ENCODE results near the gene TBC1D12.
A peak's percentile ranks its signal among the peaks of the same experiment; 100 is the strongest.

TBC1D12 gene

DNA sequence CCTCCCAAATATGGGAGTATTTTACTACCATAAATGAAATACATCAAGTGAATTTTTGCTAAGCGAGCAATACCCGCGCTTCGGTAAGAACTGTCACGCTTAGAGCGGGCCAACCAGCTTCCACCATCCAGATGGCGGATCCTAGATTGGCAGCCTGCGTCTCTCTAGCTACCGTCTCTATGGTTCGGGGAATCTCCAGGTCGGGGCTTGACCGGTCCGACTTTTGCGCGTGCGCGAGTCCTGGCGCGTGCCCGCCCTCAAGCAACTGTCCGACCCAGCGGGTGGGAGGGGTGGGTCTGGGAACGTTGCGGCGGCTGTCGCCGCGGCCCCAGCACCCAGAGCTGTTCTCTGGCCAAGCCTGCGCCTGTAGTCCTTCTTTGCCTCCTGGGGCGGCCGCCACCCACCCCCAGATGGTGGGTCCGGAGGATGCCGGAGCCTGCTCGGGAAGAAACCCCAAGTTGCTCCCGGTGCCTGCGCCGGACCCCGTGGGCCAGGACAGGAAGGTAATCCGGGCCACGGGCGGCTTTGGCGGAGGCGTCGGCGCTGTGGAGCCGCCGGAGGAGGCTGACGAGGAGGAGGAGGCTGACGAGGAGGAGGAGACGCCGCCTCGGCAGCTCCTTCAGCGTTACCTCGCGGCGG is at the start of gene TBC1D12:
Gene TBC1D12, plus strand, starts transcription at position 338 of the 639 bp plus-strand sequence. Its CDS starts 73 bp downstream, at position 411.
- Mint-ChIP-seq H3K9me3 (no peaks in the 10 kb centered on the region), H3K36me3 (no peaks in the 10 kb centered on the region), H3K4me3 (peak within 1 kb of the TSS; percentile 72), H3K4me1 (peaks cover 7% of the 10 kb centered on the region), H3K27ac (no peak within 1 kb of the TSS), H3K27me3 (peaks cover 75% of the 10 kb centered on the region)
- DNase-seq, result peak; percentile 48
- CTCF ChIA-PET, result no interaction called here

DNA sequence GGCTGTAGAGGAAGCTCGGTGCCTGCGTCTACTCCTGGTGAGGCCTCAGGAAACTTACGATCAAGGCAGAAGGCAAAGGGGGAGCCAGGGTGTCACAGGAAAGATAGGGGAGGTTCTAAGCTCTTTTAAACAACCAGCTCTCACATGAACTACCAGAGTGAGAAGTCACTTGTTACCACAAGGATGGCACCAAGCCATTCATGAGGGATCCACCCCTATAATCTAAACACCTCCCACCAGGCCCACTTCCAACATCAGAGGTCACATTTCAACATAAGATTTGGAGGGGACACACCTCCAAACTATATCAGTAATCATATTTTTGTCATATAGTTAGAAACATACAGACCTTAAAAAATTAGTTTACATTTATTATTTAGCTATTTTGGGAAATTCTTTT is 49.0 kb upstream of the TBC1D12 start:
- peaks cover 7% of the 10 kb centered on the region for H3K4me1 Mint-ChIP-seq
- H3K9me3 Mint-ChIP-seq, result no peaks in the 10 kb centered on the region
- no peak for DNase-seq
- H3K4me3 Mint-ChIP-seq, result no peak overlapping the region
- peaks cover 40% of the 10 kb centered on the region for H3K36me3 Mint-ChIP-seq
- H3K27ac Mint-ChIP-seq, result no peak overlapping the region
- CTCF ChIA-PET, result interaction anchor here (0.7 kb wide), 1 partner anchor 1152 kb away, joined by 3 read pairs; no protein-coding TSS in a partner anchor
- H3K27me3 Mint-ChIP-seq, result no peaks in the 10 kb centered on the region

DNA sequence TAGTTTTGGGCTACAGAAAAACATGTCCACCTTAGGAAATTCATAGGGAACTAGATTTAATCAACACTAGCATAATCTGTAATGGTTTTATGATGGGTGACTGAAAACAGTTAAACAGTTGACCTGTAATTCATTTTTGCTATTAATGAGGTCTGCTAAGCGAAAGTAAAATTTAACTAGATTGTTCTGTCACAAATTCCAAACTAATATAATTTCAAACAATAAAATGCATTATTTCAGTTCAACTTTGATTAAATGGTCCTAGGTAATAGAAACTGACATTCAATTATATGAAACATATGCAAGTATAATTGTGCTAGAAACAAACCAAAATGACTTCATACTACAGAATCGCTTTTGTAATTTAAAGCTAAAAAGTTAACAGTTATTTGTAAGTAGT is 46.5 kb upstream of the TBC1D12 start:
- H3K27ac Mint-ChIP-seq, result no peak overlapping the region
- DNase-seq, result no peak
- no peaks in the 10 kb centered on the region for H3K27me3 Mint-ChIP-seq
- H3K4me3 Mint-ChIP-seq, result no peak overlapping the region
- peaks cover 20% of the 10 kb centered on the region for H3K4me1 Mint-ChIP-seq
- peaks cover 45% of the 10 kb centered on the region for H3K36me3 Mint-ChIP-seq
- CTCF ChIA-PET, result no interaction called here
- no peaks in the 10 kb centered on the region for H3K9me3 Mint-ChIP-seq

DNA sequence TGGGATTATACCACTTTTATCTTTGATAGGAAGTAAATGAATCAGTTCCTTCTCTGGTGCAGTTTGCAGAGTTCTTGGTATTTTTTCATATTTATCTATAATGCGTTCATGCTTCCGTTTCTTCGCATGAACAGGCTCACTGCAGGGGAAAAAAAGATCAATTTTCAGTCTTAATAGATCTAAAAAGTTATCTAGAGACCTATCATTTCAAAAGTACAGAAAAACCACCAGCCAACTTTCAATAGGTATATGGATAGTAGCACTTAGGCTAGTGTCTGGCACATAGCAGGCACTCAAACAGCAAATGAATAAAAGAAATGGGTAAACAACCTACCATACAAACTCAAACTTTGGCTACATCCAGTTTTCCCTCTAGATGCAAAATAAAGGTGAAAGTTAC is 45.1 kb upstream of the TBC1D12 start:
- peaks cover 44% of the 10 kb centered on the region for H3K36me3 Mint-ChIP-seq
- no peak overlapping the region for H3K27ac Mint-ChIP-seq
- H3K4me3 Mint-ChIP-seq, result no peak overlapping the region
- CTCF ChIA-PET, result no interaction called here
- no peaks in the 10 kb centered on the region for H3K27me3 Mint-ChIP-seq
- peaks cover 32% of the 10 kb centered on the region for H3K4me1 Mint-ChIP-seq
- no peak for DNase-seq
- no peaks in the 10 kb centered on the region for H3K9me3 Mint-ChIP-seq

DNA sequence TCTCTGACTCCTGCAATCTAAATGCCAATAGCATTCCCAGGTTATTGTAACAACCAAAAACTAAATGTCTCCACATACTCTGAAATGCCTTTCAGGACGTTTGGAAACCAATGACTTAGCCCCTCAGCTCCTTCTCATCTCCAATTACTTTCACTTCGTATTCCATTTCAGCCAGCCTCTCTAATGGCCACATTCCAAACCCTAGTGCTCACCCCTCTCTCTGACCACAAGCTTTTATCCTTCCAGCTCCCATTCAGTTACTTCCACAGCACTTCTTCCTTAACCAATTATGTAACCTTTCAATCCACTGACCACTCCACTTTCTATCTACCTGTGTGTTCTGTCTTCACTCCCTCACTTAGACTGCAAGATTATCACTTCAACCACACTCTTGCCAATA is 43.9 kb upstream of the TBC1D12 start:
- CTCF ChIA-PET, result no interaction called here
- DNase-seq, result no peak
- H3K36me3 Mint-ChIP-seq, result peaks cover 43% of the 10 kb centered on the region

DNA sequence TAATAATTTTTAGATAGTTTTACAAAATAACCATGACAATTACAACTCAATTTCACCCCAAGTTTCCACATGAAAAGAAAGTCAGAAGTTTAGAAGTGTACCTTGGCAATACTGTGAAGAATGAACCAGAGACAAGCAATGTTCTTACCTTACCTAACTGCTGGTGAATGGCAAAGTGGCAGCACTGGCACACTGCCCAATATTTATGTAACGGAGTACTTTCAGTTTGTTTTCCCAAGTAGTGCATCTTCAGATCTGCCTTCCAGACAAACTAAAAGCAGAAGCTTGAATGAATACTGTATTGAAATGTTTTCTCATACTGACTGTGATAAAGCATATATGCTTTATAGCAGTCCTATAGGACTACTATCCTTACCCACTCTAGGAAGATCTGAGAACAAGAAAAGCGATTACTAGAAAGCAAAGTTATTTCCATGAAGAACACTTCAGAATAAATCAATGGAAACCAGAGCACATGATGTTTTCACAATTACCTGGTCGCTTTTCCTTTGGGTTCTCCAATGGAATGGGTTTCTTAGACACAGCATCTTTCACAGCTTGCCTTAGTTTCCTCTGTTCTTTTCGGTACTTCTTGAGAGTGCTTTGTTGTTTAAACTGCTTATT is 41.1 kb upstream of the TBC1D12 start:
- Mint-ChIP-seq H3K4me3 (peak overlapping the region; percentile 92), H3K27me3 (peaks cover 21% of the 10 kb centered on the region), H3K4me1 (peaks cover 45% of the 10 kb centered on the region), H3K9me3 (no peaks in the 10 kb centered on the region), H3K36me3 (peaks cover 38% of the 10 kb centered on the region), H3K27ac (no peak overlapping the region)
- no peak for DNase-seq
- CTCF ChIA-PET, result interaction anchor here (0.6 to 1.1 kb wide), 2 partner anchors 41 to 43 kb away, joined by 3 to 6 read pairs; no protein-coding TSS in a partner anchor

More for the DNA sequence above, 43.9 kb upstream of the TBC1D12 start:
- Mint-ChIP-seq H3K9me3 (no peaks in the 10 kb centered on the region), H3K27me3 (no peaks in the 10 kb centered on the region), H3K27ac (peak overlapping the region; percentile 20), H3K4me3 (no peak overlapping the region), H3K4me1 (peaks cover 42% of the 10 kb centered on the region)

DNA sequence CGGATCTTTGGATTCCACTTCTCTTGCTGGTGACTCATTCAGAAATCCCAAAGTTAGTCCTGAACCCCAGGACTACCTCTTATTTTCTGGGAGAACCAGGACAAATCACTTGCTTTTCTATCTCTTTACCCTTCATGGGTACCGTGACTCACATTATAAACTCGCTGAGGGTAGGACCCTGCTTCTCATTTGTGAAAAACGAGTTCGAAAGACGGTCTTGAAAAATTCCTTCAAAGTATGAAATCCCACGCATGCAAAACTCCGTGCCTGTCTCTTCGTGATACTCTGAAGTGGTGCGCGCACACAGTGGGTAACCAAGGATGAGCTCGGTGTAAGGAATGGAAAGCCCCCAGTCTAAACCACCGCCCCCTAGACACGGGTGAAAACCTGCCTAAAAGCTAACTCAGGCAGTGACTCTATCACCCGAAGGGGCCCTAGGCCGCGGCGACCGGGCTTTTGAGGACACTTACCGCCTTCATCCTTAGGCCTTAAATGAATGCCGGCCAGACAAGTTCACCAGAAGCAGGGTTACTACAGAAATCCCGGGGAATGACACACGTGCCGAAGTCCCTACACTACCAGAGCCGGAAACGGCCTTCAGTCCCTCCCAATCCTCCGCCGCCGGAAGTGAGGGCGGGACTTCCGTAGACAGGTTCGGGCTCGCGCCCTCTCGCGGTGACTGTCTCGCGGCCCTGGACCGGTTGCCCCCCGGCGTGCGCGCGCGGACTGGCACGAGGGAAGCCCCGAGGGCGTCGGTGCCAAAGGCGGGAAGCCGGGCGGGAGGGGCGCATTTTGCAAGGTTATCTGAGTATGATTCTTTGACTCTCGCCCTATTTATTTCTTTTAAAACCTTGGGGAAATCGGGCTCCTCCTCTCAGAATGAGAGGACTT is 39.7 kb upstream of the TBC1D12 start, which contains the start of gene NOC3L:
Gene NOC3L, minus strand, starts transcription at position 580 of the 891 bp plus-strand sequence. Its CDS starts 101 bp downstream, at position 479.
- DNase-seq, result peak; percentile 96
- peaks cover 41% of the 10 kb centered on the region for H3K4me1 Mint-ChIP-seq
- no peaks in the 10 kb centered on the region for H3K9me3 Mint-ChIP-seq
- H3K4me3 Mint-ChIP-seq, result peak within 1 kb of the TSS; percentile 92
- peaks cover 21% of the 10 kb centered on the region for H3K27me3 Mint-ChIP-seq
- peaks cover 26% of the 10 kb centered on the region for H3K36me3 Mint-ChIP-seq
- CTCF ChIA-PET, result interaction anchor here (1.0 to 1.1 kb wide), 3 partner anchors 8 to 44 kb away, joined by 3 to 6 read pairs (median 4); no protein-coding TSS in a partner anchor
- H3K27ac Mint-ChIP-seq, result peak within 1 kb of the TSS; percentile 86

DNA sequence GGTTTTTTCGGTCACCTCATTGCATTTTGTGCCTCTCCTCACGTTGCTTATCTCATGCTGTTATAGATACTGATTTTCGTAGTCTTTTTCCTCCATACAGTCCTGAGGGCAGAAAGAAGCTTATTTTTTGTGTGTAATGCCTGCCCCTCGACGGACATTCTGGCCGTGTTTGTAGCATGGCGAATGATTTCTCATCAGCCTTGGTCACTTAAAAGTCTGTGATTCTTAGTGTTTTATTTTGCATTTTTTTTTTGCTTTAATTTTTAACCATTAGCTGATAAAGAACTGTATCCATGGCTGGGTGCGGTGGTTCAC is 39.1 kb upstream of the TBC1D12 start:
- no peak for DNase-seq
- H3K27ac Mint-ChIP-seq, result peak overlapping the region; percentile 50
- H3K4me3 Mint-ChIP-seq, result peak overlapping the region; percentile 92
- H3K36me3 Mint-ChIP-seq, result peaks cover 21% of the 10 kb centered on the region
- H3K9me3 Mint-ChIP-seq, result no peaks in the 10 kb centered on the region
- CTCF ChIA-PET, result interaction anchor here (1.0 kb wide), 2 partner anchors 9 to 40 kb away, joined by 3 to 4 read pairs; no protein-coding TSS in a partner anchor
- H3K27me3 Mint-ChIP-seq, result peaks cover 21% of the 10 kb centered on the region
- peaks cover 38% of the 10 kb centered on the region for H3K4me1 Mint-ChIP-seq

DNA sequence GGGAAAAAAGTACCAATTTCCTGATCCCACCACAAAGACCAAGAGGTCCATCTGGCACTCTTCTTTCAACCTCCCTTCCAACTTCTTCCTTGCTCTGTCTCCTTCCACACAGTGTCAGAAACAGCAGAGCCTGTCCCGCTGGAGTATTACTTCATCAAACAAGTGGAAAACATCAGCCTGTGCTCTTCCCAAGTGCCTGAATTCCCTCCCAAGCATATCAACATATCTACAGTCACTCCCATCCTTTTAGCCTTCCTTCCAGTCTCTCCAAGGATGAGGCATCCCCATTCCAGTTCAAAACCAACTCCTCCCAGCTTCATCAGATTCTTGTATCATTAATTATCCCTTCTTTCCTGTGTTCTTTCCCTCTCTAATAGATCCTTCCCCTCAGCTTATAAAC is 37.9 kb upstream of the TBC1D12 start:
- DNase-seq, result no peak
- H3K27me3 Mint-ChIP-seq, result peaks cover 24% of the 10 kb centered on the region
- H3K36me3 Mint-ChIP-seq, result peaks cover 12% of the 10 kb centered on the region
- peak overlapping the region; percentile 54 for H3K4me3 Mint-ChIP-seq
- H3K27ac Mint-ChIP-seq, result no peak overlapping the region
- H3K9me3 Mint-ChIP-seq, result no peaks in the 10 kb centered on the region
- CTCF ChIA-PET, result interaction anchor here (1.2 kb wide), 1 partner anchor 16 kb away, joined by 3 read pairs; no protein-coding TSS in a partner anchor
- H3K4me1 Mint-ChIP-seq, result peaks cover 31% of the 10 kb centered on the region

DNA sequence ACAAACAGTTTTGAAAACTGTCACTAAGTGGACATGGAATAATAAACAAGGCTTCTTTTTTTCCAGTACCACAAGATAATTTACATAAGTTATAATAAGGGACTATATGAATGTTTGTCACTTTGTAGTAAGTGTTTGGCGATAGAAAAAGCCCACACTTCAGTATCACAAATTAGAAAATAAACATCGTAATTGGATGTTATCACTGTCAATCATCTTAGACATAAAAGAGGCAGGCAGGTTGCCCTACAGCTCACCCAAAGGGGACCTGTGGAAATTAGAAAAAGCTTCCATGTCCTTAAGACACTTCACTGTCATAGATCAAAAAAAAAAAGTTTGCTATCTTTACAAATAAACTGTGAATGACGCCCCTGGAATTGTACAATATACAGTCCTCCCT is 36.0 kb upstream of the TBC1D12 start:
- peaks cover 20% of the 10 kb centered on the region for H3K4me1 Mint-ChIP-seq
- no peaks in the 10 kb centered on the region for H3K9me3 Mint-ChIP-seq
- peaks cover 2% of the 10 kb centered on the region for H3K36me3 Mint-ChIP-seq
- CTCF ChIA-PET, result no interaction called here
- no peak overlapping the region for H3K4me3 Mint-ChIP-seq
- peaks cover 26% of the 10 kb centered on the region for H3K27me3 Mint-ChIP-seq
- no peak for DNase-seq
- H3K27ac Mint-ChIP-seq, result no peak overlapping the region

DNA sequence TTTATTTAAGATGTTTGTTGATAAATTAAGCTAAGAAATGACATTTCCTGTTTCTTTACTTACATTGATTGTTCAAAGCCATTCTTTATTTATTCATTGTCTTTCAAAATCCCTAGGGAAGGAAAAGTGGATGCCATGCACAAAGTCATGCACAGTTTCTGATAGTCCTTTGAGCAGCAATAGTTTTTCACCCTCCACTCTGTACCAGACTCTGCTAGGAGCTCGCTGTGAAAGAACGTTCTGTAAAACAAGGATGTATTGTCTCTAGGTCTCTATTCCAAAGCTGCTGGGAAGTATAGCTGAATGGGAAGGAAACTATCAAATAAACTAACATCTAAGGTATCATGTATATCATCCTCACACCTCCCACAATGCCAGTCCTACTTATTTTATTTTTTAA is 31.8 kb upstream of the TBC1D12 start:
- Mint-ChIP-seq H3K27me3 (peaks cover 23% of the 10 kb centered on the region), H3K27ac (no peak overlapping the region), H3K4me3 (no peak overlapping the region), H3K4me1 (no peaks in the 10 kb centered on the region), H3K9me3 (no peaks in the 10 kb centered on the region), H3K36me3 (no peaks in the 10 kb centered on the region)
- CTCF ChIA-PET, result no interaction called here
- DNase-seq, result no peak

DNA sequence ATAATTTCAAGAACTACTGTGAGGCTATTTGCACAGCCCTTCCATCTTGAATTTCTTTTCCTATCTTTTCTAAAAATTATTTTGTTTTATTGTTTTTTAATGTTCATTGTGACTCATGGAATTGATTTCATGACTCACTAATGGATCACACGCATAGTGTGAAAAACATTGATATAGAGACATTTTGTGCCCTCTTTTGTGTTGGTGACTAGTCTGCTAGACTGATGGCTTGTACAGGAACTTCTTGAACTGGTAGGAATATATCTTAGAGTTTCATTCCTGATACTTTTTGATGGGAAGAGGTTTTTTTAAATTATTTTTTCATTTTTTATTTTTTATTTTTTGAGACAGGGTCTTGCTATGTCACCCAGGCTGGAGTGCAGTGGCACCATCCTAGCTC is 27.0 kb upstream of the TBC1D12 start:
- CTCF ChIA-PET, result no interaction called here
- H3K27ac Mint-ChIP-seq, result no peak overlapping the region
- no peaks in the 10 kb centered on the region for H3K4me1 Mint-ChIP-seq
- no peak overlapping the region for H3K4me3 Mint-ChIP-seq
- no peaks in the 10 kb centered on the region for H3K36me3 Mint-ChIP-seq
- no peaks in the 10 kb centered on the region for H3K9me3 Mint-ChIP-seq
- H3K27me3 Mint-ChIP-seq, result peaks cover 32% of the 10 kb centered on the region
- DNase-seq, result no peak

DNA sequence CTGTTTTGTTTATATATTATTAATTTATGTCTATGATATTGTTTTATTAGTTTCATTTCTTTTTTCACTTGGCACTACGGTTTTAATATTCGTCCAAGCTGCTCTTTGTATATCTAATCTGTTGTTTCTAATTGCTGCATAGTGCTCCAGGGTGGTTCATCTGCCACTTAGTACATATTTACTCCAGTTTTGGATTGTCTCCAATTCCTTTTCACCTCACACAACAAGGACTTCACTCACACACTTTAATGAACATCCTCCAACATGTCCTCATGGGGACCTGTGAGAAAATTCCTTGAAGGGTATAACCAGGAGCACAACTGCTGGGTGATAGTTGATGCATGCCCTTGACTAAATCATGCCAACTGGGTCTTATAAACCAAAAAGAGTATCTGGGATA is 25.5 kb upstream of the TBC1D12 start:
- Mint-ChIP-seq H3K36me3 (no peaks in the 10 kb centered on the region), H3K4me1 (no peaks in the 10 kb centered on the region), H3K9me3 (no peaks in the 10 kb centered on the region), H3K4me3 (no peak overlapping the region), H3K27me3 (peaks cover 34% of the 10 kb centered on the region), H3K27ac (no peak overlapping the region)
- DNase-seq, result no peak
- CTCF ChIA-PET, result no interaction called here

DNA sequence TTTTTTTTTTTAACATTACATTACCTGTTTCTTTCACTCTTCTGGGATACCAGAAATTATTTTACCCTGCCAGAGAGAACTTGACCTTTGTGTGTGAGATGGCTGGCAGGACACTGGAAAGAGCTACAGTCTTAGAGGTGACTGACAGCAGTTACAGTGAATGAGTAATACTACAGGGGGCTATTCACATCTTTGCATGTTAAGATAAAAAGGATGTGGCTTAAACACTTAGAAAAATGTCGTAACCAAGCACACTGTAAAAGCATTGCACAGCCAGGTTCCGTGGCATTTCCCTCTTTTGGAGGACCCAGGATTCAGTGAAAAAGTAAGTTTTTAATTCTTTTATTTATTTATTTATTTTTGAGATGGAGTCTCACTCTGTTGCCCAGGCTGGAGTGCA is 18.8 kb upstream of the TBC1D12 start:
- Mint-ChIP-seq H3K36me3 (no peaks in the 10 kb centered on the region), H3K27ac (no peak overlapping the region), H3K4me3 (no peak overlapping the region), H3K9me3 (no peaks in the 10 kb centered on the region), H3K4me1 (no peaks in the 10 kb centered on the region), H3K27me3 (peaks cover 14% of the 10 kb centered on the region)
- no peak for DNase-seq
- CTCF ChIA-PET, result interaction anchor here (0.7 kb wide), 1 partner anchor 62 kb away, joined by 3 read pairs; no protein-coding TSS in a partner anchor
